GM12801 (cell line): ENCODE data around the gene FBXW7.

Experiments
- TF ChIP-seq, protein P1 (sequence below): IDR thresholded peaks from one replicate; pipeline ENCODE4 v1.5.1; 2011; ENCODE audit warnings: control low read depth; ENCODE audit not compliant: insufficient read length; ENCODE audit errors: extremely low read depth

FBXW7 gene

DNA sequence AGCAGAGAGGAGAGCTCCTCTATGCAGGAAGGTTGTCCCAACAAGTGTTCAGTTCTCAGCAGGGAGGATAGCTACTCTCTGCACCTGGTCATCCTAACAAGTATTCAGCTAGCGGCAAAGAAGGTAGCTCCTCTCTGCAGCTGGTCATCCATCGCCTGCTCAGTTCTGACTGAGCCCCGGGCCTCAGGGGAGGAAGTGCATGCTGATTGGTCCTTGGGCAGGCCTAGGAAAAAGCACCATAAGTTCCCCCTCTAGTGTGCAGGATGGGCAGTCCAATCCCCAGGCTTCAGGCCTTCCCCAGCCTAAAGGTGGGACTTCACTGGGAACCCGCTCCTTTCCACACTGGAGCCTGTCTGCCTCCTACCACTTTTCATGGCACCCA is 4.4 kb upstream of the FBXW7 start:
- TF ChIP-seq, protein P1, sequence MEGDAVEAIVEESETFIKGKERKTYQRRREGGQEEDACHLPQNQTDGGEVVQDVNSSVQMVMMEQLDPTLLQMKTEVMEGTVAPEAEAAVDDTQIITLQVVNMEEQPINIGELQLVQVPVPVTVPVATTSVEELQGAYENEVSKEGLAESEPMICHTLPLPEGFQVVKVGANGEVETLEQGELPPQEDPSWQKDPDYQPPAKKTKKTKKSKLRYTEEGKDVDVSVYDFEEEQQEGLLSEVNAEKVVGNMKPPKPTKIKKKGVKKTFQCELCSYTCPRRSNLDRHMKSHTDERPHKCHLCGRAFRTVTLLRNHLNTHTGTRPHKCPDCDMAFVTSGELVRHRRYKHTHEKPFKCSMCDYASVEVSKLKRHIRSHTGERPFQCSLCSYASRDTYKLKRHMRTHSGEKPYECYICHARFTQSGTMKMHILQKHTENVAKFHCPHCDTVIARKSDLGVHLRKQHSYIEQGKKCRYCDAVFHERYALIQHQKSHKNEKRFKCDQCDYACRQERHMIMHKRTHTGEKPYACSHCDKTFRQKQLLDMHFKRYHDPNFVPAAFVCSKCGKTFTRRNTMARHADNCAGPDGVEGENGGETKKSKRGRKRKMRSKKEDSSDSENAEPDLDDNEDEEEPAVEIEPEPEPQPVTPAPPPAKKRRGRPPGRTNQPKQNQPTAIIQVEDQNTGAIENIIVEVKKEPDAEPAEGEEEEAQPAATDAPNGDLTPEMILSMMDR, result no peak

DNA sequence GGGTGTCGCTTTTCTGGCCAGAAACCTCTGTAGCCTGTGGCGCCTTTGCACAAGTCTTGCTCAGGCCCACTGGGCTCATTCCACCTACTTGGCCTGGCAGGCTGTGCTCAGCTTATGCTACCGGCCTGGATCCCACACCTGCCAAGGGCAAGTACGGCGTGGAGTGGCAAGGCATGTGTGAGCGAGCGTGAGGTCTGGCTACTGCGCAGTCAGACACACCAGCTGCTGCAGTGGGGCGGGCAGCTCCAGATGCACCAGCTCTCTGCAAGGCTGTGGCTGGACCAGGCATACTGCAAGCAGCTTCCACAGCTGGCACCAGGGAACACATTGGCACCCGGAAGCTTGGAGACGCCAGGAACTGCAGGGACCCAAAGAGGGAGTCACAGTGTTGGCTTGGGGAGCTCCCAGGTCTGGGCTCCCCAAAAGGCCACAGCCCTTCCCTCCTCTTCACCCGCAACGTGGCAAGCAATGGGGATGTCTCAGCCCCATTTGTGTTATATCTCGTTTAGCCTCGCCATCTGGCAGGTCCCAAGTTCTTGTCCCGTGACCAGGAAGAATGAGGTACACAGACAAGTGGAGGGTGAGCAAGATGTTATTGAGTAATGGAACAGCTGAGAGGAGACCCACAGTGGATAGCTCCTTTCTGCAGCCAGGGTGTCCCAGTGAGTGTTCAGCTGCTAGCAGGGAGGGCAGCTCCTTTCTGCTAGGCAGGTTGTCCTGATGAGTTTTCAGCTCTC is 3.8 kb upstream of the FBXW7 start:
- TF ChIP-seq, protein P1, result no peak

DNA sequence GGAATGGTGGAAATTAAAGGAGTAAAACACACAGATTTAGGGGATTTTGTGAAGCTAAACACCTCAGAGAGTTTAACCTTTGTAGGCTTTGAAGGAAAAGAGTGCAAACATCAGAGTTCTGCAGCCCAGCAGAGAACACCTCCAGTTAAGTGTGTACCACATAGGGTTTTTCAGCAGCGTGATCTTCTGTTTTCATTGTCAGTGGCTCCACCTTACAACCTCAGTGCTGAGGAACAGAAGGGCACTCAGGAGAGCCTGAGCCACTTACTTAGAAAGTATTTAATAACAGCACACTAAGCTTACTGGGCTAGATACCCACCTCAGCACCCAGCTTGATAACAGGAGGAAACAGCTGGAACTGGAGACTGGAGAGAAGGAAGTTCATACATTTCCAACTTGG is 2.0 kb upstream of the FBXW7 start:
- TF ChIP-seq, protein P1, result no peak

DNA sequence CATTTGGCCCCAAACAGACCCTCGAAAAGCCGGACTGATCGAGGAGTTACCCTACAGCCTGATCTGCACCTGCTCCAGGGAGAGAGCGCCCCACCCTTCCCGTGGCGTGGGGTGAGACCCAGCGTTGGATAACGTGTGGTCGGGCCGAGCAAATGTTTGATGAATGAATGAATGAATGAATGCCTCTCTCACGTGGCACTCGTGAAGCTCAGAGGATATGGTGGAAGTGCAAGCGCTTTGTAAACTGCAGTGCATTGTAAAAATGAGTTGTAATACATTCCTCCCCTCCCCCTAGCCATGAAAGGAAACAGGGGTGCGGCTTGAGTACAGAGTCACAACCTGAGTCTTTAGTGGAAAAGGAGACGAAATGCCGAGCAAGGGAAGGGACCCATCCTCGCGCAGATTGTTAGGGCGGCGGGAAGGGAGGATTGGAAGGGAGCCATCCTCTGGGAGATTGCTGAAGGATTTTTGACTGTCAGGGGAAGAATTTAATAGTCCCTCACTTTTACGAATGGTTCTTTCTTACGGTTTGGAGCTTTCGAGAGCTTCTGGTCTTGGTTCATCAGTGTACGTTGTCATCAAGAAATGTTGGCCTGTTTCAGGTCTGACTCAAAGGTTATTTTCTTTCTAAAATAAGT is 772 bp upstream of the FBXW7 start:
- TF ChIP-seq, protein P1, result no peak

DNA sequence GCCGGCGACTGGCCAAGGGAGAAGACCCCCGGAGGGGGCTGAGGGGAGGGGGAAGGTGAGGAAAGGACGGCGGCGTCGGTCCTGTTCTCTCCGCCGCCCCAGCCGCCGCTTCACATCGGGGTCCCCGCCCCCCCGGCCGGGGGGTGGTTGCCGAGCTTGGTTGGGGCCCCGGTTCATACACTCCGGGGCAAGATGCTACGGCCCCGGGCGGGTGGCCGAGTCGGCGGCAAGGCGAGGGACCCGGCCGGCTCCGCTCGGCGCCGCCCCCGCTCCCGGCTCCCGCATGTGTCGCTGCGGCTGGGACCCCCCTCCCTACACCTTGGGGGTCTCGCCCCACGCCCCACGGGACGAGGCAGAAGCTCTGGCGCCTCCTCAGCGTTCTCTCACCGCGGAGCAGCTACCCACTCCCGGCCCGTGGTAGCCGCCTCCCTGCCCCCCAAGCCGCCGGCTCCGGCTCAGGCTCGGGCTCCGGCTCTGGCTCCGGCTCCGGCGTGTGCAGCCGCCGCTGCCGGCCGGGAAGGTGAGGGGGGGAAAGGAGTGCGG is 461 bp downstream of the FBXW7 start:
- TF ChIP-seq, protein P1, result no peak

DNA sequence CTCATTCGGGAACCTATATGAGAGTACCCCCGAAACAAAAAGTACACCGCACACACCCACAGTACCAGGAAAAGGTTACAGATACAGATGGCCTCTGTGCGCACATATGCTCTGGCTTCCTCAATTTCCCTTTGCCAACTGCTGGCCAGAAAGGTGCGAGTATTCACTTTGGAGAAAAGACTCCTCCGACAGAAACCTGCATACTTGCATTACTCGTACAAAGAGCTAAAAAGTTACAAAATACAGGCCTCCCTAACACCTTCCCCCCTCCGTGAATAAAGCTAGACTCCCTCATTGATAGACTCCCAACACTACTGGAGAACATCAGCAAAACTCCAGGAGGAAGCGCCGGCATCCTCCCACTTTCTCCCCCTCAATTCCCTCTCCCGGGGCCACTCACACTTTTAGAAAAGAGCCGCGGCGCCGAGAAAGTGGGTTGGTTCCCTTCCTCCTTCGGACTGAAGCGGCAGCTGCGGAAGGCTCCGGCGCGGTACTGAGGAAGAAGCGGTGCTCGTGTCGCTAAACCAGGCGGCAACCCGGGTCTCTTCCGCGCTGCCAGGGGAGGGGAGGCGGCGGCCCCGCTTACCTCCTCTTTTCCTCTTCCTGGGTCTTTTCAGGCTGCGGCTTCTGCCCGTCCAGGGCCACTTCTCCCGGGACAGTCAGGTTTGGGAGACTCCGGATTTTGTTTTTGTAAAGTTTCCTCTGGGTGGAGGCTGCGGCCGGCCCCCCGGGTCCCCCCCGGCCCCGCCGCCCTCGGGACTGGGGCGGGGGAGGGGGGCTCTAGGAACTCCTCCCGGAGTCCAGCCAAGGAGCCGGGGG is 1.1 kb downstream of the FBXW7 start:
- TF ChIP-seq, protein P1, result no peak

DNA sequence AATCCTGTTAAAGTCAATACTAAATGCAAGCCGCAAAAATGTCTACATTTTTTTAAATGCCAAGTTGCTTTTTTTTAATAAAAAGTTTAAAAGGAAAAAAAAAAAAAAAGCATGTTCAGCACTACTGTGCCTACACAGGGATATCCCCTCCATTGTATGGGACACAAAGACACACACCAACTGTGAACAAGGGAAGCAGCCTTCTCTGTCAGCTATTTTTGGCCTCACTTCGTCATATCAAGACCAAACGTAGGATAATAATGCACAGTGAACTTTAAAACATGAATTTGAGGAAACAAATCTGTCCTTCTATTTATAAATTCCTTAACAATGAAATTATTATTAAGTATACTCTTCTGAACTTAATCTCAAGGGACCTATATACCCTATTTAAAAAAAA is 4.4 kb downstream of the FBXW7 start:
- TF ChIP-seq, protein P1, result no peak
